ENCODE results near the gene KIAA1328. TPM values are rescaled to one million over a fixed set of nuclear protein-coding genes. Genes with fewer than 3 reads are reported as not detected.

The KIAA1328 gene
- total and polyA plus RNA-seq, 9 of the 15 experiments (the other 6 are each of a cell fraction or from before 2014, with no cell fraction given): 4.0 to 8.6 (median 7.4) TPM

DNA sequence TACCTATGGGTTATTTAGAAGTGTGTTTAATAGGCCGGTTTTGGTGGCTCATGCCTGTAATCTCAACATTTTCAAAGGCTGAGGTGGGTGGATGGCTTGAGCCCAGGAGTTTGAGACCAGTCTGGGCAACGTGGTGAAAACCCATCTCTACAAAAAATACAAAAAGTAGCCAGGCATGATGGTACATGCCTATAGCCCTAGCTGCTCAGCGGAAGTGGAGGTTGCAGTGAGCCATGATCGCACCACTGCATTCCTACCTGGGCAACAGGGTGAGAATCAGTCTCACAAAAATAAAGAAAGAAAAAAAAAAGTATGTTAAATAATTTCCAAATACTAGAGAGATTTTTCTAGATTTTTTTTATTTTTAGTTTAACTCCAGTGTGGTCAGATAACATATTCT is 316.0 kb downstream of the KIAA1328 start:
- intact Hi-C loops (cut with micrococcal nuclease): no loop called here
- 1% methylated on average over 4 of the region's 4 CpGs for WGBS (ENCODE audit: insufficient coverage, low coverage, missing lambda C conversion rate)
- Histone ChIP-seq H2AFZ (ENCODE audit: low read depth, low read length) (no peak overlapping the region), H3K4me2 (ENCODE audit: insufficient read depth, low read length) (no peak overlapping the region), H3K4me3 (no peak overlapping the region), H3K27me3 (ENCODE audit: control insufficient read depth in 2 of 2, insufficient read depth in 2 of 2, low read length in 2 of 2) (no peaks in the 10 kb centered on the region), H3K4me1 (replicated peaks in 1 of 2; ENCODE audit: control insufficient read depth in 2 of 2, insufficient read depth in 2 of 2, low read length in 2 of 2) (no peaks in the 10 kb centered on the region), H3K9me1 (ENCODE audit: control insufficient read depth, insufficient read depth, low read length) (no peaks in the 10 kb centered on the region), H4K20me1 (replicated peaks; ENCODE audit: control insufficient read depth, insufficient read depth, low read length) (no peaks in the 10 kb centered on the region), H3K27ac (ENCODE audit: extremely low read depth, low read depth, low read length) (no peak overlapping the region), H3K36me3 (ENCODE audit: control insufficient read depth, insufficient read depth, low read length) (no peaks in the 10 kb centered on the region), H3K9ac (ENCODE audit: insufficient read depth in 1 of 2, low read depth in 2 of 2, low read length in 2 of 2) (no peak overlapping the region), H3K79me2 (ENCODE audit: control insufficient read depth, insufficient read depth, low read length) (no peaks in the 10 kb centered on the region), H3K9me3 (replicated peaks; ENCODE audit: control insufficient read depth, insufficient read depth, low read depth, low read length) (no peaks in the 10 kb centered on the region)
- no TSS peak for BruUV-seq (replicated peaks)
- in situ Hi-C loops (cut with MboI): no loop called here
- ChIA-PET CTCF (ENCODE audit: low intra/inter-chr PET ratio) (no interaction called here), POLR2A (no interaction called here)
- FAIRE-seq (no peak), ATAC-seq (no peak), DNase-seq (ENCODE audit: extremely low read depth in 1 of 4, low spot score in 3 of 4) (no peak)
- TF ChIP-seq HIVEP1 (CRISPR knock-in tag; IDR thresholded peaks at IDR 0.05) (no peak), C11orf30 (IDR thresholded peaks at IDR 0.05; ENCODE audit: low read depth) (no peak), BCL6 (CRISPR knock-in tag; IDR thresholded peaks at IDR 0.05) (no peak)

DNA sequence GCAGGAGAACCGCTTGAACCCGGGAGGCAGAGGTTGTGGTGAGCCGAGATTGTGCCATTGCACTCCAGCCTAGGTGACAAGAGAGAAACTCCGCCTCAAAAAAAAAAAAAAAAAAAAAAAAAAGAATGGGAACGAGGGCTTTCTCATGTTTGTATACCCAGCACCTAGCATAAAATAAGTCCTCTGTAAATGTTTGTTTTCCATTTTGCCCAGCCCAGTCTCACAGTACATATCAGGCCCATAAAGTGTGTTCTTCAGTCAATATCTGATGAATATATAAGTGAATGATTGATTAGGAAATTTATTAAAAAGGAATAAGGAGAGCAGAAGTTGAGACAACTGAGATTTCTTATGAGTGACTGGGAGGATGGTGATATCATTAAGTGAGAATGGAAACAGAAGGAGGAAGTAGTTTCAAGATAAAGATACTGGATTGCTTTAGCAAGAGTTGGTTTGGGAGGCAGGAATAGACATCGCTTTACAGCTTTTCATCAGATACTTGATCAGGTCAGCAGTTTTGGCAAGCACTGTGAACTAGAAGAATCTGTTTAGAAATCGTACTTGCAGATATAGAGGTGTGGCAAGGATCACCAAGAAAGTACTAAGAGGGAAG is 327.5 kb downstream of the KIAA1328 start:
- H3K9me3 ChIP-seq (replicated peaks; ENCODE audit: control insufficient read depth, insufficient read depth, low read depth, low read length): no peaks in the 10 kb centered on the region
- POLR2A ChIA-PET: no interaction called here
- 2% methylated on average over 6 of the region's 7 CpGs for WGBS (ENCODE audit: insufficient coverage, low coverage, missing lambda C conversion rate)
- no peaks in the 10 kb centered on the region for H3K9me1 ChIP-seq (ENCODE audit: control insufficient read depth, insufficient read depth, low read length)
- no peaks in the 10 kb centered on the region for H3K4me1 ChIP-seq (replicated peaks in 1 of 2; ENCODE audit: control insufficient read depth in 2 of 2, insufficient read depth in 2 of 2, low read length in 2 of 2)
- H3K27ac ChIP-seq (ENCODE audit: extremely low read depth, low read depth, low read length): no peak overlapping the region
- H3K4me2 ChIP-seq (ENCODE audit: insufficient read depth, low read length): no peak overlapping the region
- intact Hi-C loops (cut with micrococcal nuclease) (no loop called here), in situ Hi-C loops (cut with MboI) (no loop called here)
- H2AFZ ChIP-seq (ENCODE audit: low read depth, low read length): no peak overlapping the region
- no peaks in the 10 kb centered on the region for H3K27me3 ChIP-seq (ENCODE audit: control insufficient read depth in 2 of 2, insufficient read depth in 2 of 2, low read length in 2 of 2)
- DNase-seq (ENCODE audit: extremely low read depth in 1 of 4, low spot score in 3 of 4) (no peak), ATAC-seq (no peak), FAIRE-seq (no peak)
- CTCF ChIA-PET (ENCODE audit: low intra/inter-chr PET ratio): no interaction called here
- H3K4me3 ChIP-seq: no peak overlapping the region
- H3K79me2 ChIP-seq (ENCODE audit: control insufficient read depth, insufficient read depth, low read length): no peaks in the 10 kb centered on the region
- H3K9ac ChIP-seq (ENCODE audit: insufficient read depth in 1 of 2, low read depth in 2 of 2, low read length in 2 of 2): no peak overlapping the region
- BruUV-seq (replicated peaks): no TSS peak
- H4K20me1 ChIP-seq (replicated peaks; ENCODE audit: control insufficient read depth, insufficient read depth, low read length): no peaks in the 10 kb centered on the region
- H3K36me3 ChIP-seq (ENCODE audit: control insufficient read depth, insufficient read depth, low read length): no peaks in the 10 kb centered on the region
- TF ChIP-seq CTBP1 (IDR thresholded peaks at IDR 0.05; ENCODE audit: borderline replicate concordance): no peak
- no peak for TF ChIP-seq ZBTB33 (CRISPR knock-in tag; IDR thresholded peaks at IDR 0.05)
- TF ChIP-seq SMAD3 (CRISPR knock-in tag; conservative IDR thresholded peaks at IDR 0.05): no peak
- TF ChIP-seq ZNF586 (CRISPR knock-in tag; conservative IDR thresholded peaks at IDR 0.05): no peak
- no peak for TF ChIP-seq MEF2D (tag; conservative IDR thresholded peaks at IDR 0.05; ENCODE audit: low read depth)
- TF ChIP-seq ZNF695 (CRISPR knock-in tag; IDR thresholded peaks at IDR 0.05): no peak
- TF ChIP-seq DMBX1 (CRISPR knock-in tag; IDR thresholded peaks at IDR 0.05; ENCODE audit: borderline replicate concordance): no peak
- no peak for TF ChIP-seq PREB (CRISPR knock-in tag; IDR thresholded peaks at IDR 0.05)
- TF ChIP-seq, protein P1, sequence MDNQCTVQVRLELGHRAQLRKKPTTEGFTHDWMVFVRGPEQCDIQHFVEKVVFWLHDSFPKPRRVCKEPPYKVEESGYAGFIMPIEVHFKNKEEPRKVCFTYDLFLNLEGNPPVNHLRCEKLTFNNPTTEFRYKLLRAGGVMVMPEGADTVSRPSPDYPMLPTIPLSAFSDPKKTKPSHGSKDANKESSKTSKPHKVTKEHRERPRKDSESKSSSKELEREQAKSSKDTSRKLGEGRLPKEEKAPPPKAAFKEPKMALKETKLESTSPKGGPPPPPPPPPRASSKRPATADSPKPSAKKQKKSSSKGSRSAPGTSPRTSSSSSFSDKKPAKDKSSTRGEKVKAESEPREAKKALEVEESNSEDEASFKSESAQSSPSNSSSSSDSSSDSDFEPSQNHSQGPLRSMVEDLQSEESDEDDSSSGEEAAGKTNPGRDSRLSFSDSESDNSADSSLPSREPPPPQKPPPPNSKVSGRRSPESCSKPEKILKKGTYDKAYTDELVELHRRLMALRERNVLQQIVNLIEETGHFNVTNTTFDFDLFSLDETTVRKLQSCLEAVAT (IDR thresholded peaks at IDR 0.05): no peak
- TF ChIP-seq SPI1 (IDR thresholded peaks at IDR 0.05; ENCODE audit: borderline replicate concordance, low read depth, low read length): no peak

All from K562 (cell line).